Sigmoid colon (tissue), 7 donors: ENCODE data around the gene AMOTL2. TPM values are rescaled to one million over a fixed set of nuclear protein-coding genes. Genes with fewer than 3 reads are reported as not detected.

Experiments used
- DNase-seq: peaks from one replicate; pipeline ENCODE4 v3.0.0-alpha.2; 2019
- H3K27ac ChIP-seq, 4 donors: fragments of 200-600 bp; sonication (generic); one replicate each; pipeline ENCODE4 v1.5.1; 2016 to 2019; ENCODE audit warnings: mild to moderate bottlenecking in 1 of 4
- H3K27me3 ChIP-seq, 3 donors: fragments of 200-600 bp; sonication (generic); one replicate each; pipeline ENCODE4 v1.5.1; 2019; ENCODE audit warnings: mild to moderate bottlenecking in 1 of 3
- H3K36me3 ChIP-seq, 4 donors: fragments of 200-600 bp; sonication (generic); one replicate each; pipeline ENCODE4 v1.5.1; 2016 to 2019
- H3K4me1 ChIP-seq, 4 donors: fragments of 200-600 bp; sonication (generic); one replicate each; pipeline ENCODE4 v1.5.1; 2017 to 2019
- H3K4me3 ChIP-seq, 4 donors: fragments of 200-600 bp; sonication (generic); one replicate each; pipeline ENCODE4 v1.5.1; 2017 to 2019; ENCODE audit warnings: mild to moderate bottlenecking in 2 of 4, moderate library complexity in 1 of 4
- H3K9me3 ChIP-seq, 4 donors: fragments of 200-600 bp in 3 of 4; sonication (generic) in 3 of 4; one replicate each; pipeline versions ENCODE4 v1.5.1 to v1.6.1; 2013 to 2019
- EP300 ChIP-seq, 4 donors: sonication (generic); formaldehyde crosslinking; IDR thresholded peaks; one replicate each; pipeline ENCODE4 v1.6.1; 2017; ENCODE audit warnings: antibody characterized with exemption in 4 of 4
- POLR2A ChIP-seq, 2 donors: fragments of 450-650 bp; IDR thresholded peaks; one replicate each; pipeline ENCODE4 v1.6.1; 2016; ENCODE audit warnings: antibody characterized with exemption in 2 of 2, mild to moderate bottlenecking in 2 of 2, moderate library complexity in 2 of 2
- POLR2AphosphoS5 ChIP-seq, 4 donors: sonication (generic); formaldehyde crosslinking; IDR thresholded peaks; one replicate each; pipeline ENCODE4 v1.6.1; 2017; ENCODE audit warnings: antibody characterized with exemption in 4 of 4
- WGBS, 2 donors: extraction: QIAGEN DNeasy Blood & Tissue Kit; methylation state at CpG; one replicate each; pipeline ENCODE4 v1.1.7; 2013; 5-methylcytosine and 5-hydroxymethylcytosine counted together
- intact Hi-C: fragments of 100-400 bp; cut with DNase I; formaldehyde crosslinking; loops from one replicate; pipeline ENCODE4 v1.15.1; 2023
- polyA plus RNA-seq, 3 donors: library from polyadenylated mRNA; stranded (reverse); fragments of 200-250 nt; gene quantifications; one replicate each; pipeline ENCODE4 v1.2.3, GENCODE V29; 2013
- total RNA-seq, 4 donors: library from RNA; depleted of rRNA; stranded (reverse); fragments of >200 nt; gene quantifications; one replicate each; pipeline ENCODE4 v1.1.0, GENCODE V29; 2016
- TF ChIP-seq, protein P1 (sequence below), 4 experiments: fragments of 450-650 bp in 3 of 4; fragments of 200-600 bp in 1 of 4; IDR thresholded peaks; one replicate each; pipeline ENCODE4 v1.5.1; 2016 to 2019; ENCODE audit warnings: antibody characterized with exemption in 4 of 4, mild to moderate bottlenecking in 3 of 4, moderate library complexity in 2 of 4
- donor health status: healthy with polysubstance abuse.
- donor health status: Bipolar disorder and iron deficiency.
- donor health status: healthy.

AMOTL2 gene
- total and polyA plus RNA-seq, 7 donors = 1.6 to 112 (median 43.5) TPM

DNA sequence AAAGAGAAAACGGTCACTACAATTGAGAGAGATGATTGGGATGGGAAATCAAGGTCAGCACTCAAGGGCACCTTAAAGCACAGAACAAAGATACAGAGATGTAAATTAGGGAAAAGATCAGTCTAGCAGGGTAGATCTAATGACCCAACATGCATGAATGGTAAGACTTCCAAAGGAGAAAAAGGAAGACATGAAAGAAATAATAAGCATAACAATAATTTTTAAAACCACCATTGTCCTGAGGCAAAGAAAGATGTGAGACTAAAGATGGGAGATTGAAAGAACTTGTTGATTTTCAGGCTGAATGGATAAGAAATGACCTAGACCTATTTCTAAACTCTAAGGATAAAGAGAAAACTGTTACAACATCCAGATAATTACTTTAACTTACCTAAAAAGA, 34.8 kb upstream of the AMOTL2 start:
- Histone ChIP-seq H3K27ac (no peak overlapping the region), H3K4me1 (peaks cover 0 to 12% (median 11%) of the 10 kb centered on the region in 4 donors), H3K4me3 (no peak overlapping the region), H3K27me3 (peaks cover 0 to 32% (median 9%) of the 10 kb centered on the region in 3 donors), H3K9me3 (no peaks in the 10 kb centered on the region), H3K36me3 (no peaks in the 10 kb centered on the region)
- no peak for TF ChIP-seq EP300 (IDR thresholded peaks at IDR 0.05)
- TF ChIP-seq, protein P1, sequence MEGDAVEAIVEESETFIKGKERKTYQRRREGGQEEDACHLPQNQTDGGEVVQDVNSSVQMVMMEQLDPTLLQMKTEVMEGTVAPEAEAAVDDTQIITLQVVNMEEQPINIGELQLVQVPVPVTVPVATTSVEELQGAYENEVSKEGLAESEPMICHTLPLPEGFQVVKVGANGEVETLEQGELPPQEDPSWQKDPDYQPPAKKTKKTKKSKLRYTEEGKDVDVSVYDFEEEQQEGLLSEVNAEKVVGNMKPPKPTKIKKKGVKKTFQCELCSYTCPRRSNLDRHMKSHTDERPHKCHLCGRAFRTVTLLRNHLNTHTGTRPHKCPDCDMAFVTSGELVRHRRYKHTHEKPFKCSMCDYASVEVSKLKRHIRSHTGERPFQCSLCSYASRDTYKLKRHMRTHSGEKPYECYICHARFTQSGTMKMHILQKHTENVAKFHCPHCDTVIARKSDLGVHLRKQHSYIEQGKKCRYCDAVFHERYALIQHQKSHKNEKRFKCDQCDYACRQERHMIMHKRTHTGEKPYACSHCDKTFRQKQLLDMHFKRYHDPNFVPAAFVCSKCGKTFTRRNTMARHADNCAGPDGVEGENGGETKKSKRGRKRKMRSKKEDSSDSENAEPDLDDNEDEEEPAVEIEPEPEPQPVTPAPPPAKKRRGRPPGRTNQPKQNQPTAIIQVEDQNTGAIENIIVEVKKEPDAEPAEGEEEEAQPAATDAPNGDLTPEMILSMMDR (IDR thresholded peaks at IDR 0.05) = no peak
- TF ChIP-seq POLR2A (IDR thresholded peaks at IDR 0.05) = no peak
- 50 to 78% methylated on average over 1 of the region's 1 CpG for WGBS, 2 donors
- DNase-seq = no peak
- intact Hi-C loops = no loop called here

DNA sequence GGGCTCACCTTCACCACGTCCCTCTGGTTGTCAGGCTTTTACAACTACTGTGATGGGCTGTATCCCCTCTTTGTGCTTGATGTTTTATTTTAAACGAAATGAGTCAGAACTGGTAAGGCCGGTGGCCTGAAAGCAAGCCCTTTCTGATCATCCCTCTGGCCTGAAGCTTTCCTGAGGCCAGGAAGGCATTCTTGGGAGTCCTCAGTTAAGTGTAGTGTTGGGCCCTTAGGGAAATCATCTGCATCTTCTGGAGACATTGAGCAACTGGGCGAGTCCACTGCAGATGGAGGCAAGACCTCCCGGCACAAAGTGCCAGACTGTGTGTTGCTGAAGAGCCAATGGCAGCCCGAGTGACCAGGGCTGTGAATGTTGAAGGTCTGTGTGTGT, 33.0 kb upstream of the AMOTL2 start:
- Histone ChIP-seq H3K4me3 (peak overlapping the region in 2 of 4 donors; percentile 48 to 49), H3K9me3 (no peaks in the 10 kb centered on the region), H3K27me3 (peaks cover 0 to 32% (median 9%) of the 10 kb centered on the region in 3 donors), H3K4me1 (peaks cover 0 to 12% (median 11%) of the 10 kb centered on the region in 4 donors), H3K27ac (peak overlapping the region in 1 of 4 donors; percentile 24), H3K36me3 (no peaks in the 10 kb centered on the region)
- TF ChIP-seq, protein P1 (IDR thresholded peaks at IDR 0.05) = no peak
- TF ChIP-seq EP300 (IDR thresholded peaks at IDR 0.05) = no peak
- TF ChIP-seq POLR2AphosphoS5 (IDR thresholded peaks at IDR 0.05) = no peak
- no peak for TF ChIP-seq POLR2A (IDR thresholded peaks at IDR 0.05)
- no peak for DNase-seq
- intact Hi-C loops = no loop called here
- WGBS, 2 donors = 80 to 87% methylated on average over 6 of the region's 6 CpGs

DNA sequence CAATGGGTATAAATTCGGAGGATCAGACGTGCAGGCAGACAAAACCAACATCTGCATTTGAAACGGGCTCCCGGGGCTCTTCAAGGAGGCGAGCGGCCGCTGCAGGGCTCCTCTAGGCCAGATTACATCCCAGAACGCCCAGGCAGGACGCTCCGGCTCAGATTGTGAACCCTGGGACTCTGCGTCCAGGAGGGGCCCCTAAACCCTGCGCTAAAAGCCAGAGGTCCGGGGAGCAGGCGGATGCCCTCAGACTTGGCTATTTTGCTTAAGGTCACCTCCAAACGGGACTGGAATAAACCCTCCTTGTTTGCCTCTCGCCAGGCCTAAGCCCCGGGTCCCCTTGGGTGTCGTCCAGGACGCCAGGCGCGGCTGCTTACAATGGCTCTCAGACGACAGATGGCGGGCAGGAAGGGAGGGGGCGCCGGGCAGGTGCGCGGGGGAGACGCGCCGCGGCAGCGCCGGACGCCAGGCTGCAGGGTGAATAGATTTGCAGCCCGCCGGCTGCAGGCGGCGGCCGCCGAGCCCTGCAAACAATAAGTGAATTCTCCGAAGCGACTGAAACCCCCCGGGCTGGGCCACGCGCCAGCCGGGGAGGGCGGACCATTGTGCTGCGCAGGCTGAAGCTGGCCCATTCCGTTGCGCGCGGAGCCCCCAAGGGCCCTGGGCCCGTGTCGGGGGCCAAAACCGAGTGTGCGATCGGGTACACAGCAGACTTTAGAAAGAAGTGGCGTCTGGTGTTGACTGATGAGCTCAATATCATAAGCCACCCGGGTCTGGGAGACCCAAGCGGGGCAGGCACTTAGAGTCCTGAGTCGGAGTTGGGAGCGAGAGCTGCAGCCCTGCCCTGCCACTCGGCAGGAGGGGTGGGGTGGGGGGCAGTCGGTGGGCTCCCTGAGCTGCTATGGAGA, 32.3 kb upstream of the AMOTL2 start:
- intact Hi-C loops = no loop called here
- Histone ChIP-seq H3K4me3 (peak overlapping the region; percentile 7 to 49 (median 44)), H3K27ac (peak overlapping the region in 2 of 4 donors; percentile 21 to 24), H3K4me1 (peaks cover 0 to 12% (median 11%) of the 10 kb centered on the region in 4 donors), H3K27me3 (peaks cover 0 to 32% (median 9%) of the 10 kb centered on the region in 3 donors), H3K36me3 (no peaks in the 10 kb centered on the region), H3K9me3 (no peaks in the 10 kb centered on the region)
- 6 to 9% methylated on average over 64 of the region's 64 CpGs for WGBS, 2 donors
- DNase-seq = no peak
- TF ChIP-seq POLR2AphosphoS5 (IDR thresholded peaks at IDR 0.05) (no peak), EP300 (IDR thresholded peaks at IDR 0.05) (no peak), POLR2A (IDR thresholded peaks at IDR 0.05) (no peak)
- TF ChIP-seq, protein P1 (IDR thresholded peaks at IDR 0.05) = no peak

DNA sequence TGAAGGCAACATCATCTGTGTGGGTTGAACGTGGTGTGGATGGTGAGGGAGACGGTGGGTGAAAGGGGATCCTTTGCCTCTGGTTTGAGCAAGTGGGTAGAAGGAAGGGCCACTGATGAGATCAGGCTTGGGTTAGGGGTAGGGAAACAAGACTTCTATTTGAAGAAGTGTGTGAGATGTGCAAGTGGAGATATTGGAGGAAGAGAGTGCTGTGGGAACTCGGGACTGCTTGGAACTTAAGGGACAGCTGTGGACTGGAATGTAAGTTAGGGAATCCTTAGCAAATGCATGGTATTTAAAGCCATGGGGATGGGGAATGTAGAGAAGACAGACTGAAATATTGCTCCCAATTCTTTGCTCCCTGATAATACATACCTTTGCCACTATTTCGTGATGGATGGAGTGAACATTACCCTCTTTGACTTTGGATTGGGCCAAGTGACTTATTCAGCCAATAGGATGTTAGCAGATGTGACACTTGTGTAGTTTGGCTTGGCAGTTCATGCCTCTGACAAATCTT, 30.2 kb upstream of the AMOTL2 start:
- Histone ChIP-seq H3K27me3 (peaks cover 0 to 32% (median 9%) of the 10 kb centered on the region in 3 donors), H3K4me3 (no peak overlapping the region)

More for the DNA sequence above, 30.2 kb upstream of the AMOTL2 start:
- Histone ChIP-seq H3K9me3 (no peaks in the 10 kb centered on the region), H3K4me1 (peaks cover 0 to 12% (median 11%) of the 10 kb centered on the region in 4 donors), H3K36me3 (no peaks in the 10 kb centered on the region), H3K27ac (no peak overlapping the region)
- 90 to 92% methylated on average over 4 of the region's 4 CpGs for WGBS, 2 donors
- intact Hi-C loops = no loop called here
- DNase-seq = no peak
- TF ChIP-seq POLR2AphosphoS5 (IDR thresholded peaks at IDR 0.05) (no peak), EP300 (IDR thresholded peaks at IDR 0.05) (no peak), POLR2A (IDR thresholded peaks at IDR 0.05) (no peak)
- TF ChIP-seq, protein P1 (IDR thresholded peaks at IDR 0.05) = no peak
